Endothelial cell (in vitro differentiated cells): ENCODE results near the gene EP400. TPM values are rescaled to one million over a fixed set of nuclear protein-coding genes. Genes with fewer than 3 reads are reported as not detected.
"Not testable (repeated sequence)": the region's sequence is repeated elsewhere in the genome, so short reads cannot be mapped to it uniquely, and the experiment has no call there.

Source experiments
- DNase-seq: peaks from one replicate; pipeline ENCODE4 v3.0.0; 2021; ENCODE audit warnings: low spot score
- H3K27ac Mint-ChIP-seq: one replicate; pipeline ENCODE4 v1.8.0; 2021; ENCODE audit warnings: mixed read lengths, inconsistent platforms; ENCODE audit not compliant: unreplicated experiment
- H3K27me3 Mint-ChIP-seq: one replicate; pipeline ENCODE4 v1.8.0; 2021; ENCODE audit warnings: mild to moderate bottlenecking, moderate library complexity, mixed read lengths, inconsistent platforms; ENCODE audit not compliant: unreplicated experiment
- H3K36me3 Mint-ChIP-seq: one replicate; pipeline ENCODE4 v1.8.0; 2021; ENCODE audit warnings: mild to moderate bottlenecking, low read depth, mixed read lengths, inconsistent platforms; ENCODE audit not compliant: unreplicated experiment
- H3K4me1 Mint-ChIP-seq: one replicate; pipeline ENCODE4 v1.8.0; 2021; ENCODE audit warnings: mild to moderate bottlenecking, mixed read lengths, inconsistent platforms; ENCODE audit not compliant: unreplicated experiment
- H3K4me3 Mint-ChIP-seq: one replicate; pipeline ENCODE4 v1.8.0; 2021; ENCODE audit warnings: mild to moderate bottlenecking, mixed read lengths, inconsistent platforms; ENCODE audit not compliant: unreplicated experiment
- H3K9me3 Mint-ChIP-seq: one replicate; pipeline ENCODE4 v1.8.0; 2021; ENCODE audit warnings: mixed read lengths, inconsistent platforms; ENCODE audit not compliant: unreplicated experiment
- total RNA-seq: library from RNA; stranded (reverse); fragmentation: NEBNext Ultra II Directional; extraction: Animal tissue kit (Norgen Biotek cat#: 25700); gene quantifications from one replicate; pipeline ENCODE4 v1.2.1, GENCODE V29; 2021; ENCODE audit not compliant: unreplicated experiment
- TF ChIP-seq, protein P1 (sequence below): fragments of 200-600 bp; sonication (generic); IDR thresholded peaks from one replicate; pipeline ENCODE4 v1.5.0; 2021; ENCODE audit warnings: antibody characterized with exemption; ENCODE audit not compliant: unreplicated experiment

The EP400 gene
- total RNA-seq, 1 donor from 2014 or later = 66.2 TPM

DNA sequence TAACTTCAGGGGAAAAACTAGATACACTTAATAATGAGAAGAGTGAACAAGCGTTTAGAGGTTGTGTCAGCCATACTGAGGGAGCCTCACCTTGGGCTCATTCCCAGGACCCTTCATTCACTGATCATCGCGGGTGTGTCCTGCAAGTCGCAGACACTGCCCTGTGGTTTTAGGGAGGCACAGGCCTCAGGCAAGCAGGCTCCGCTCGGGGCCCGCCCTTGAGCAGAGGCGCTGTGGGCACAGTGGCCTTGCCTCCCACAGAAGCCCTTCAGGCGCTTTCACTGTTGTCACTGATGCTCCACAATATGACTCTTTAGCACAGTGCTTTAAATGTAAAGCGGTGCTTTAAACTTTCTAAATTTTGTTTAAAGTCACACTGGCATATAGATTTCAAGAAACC is 127.0 kb downstream of the EP400 start:
- H3K9me3 Mint-ChIP-seq = peaks cover 5% of the 10 kb centered on the region
- no peak overlapping the region for H3K4me3 Mint-ChIP-seq
- H3K27ac Mint-ChIP-seq = no peak overlapping the region
- TF ChIP-seq, protein P1, sequence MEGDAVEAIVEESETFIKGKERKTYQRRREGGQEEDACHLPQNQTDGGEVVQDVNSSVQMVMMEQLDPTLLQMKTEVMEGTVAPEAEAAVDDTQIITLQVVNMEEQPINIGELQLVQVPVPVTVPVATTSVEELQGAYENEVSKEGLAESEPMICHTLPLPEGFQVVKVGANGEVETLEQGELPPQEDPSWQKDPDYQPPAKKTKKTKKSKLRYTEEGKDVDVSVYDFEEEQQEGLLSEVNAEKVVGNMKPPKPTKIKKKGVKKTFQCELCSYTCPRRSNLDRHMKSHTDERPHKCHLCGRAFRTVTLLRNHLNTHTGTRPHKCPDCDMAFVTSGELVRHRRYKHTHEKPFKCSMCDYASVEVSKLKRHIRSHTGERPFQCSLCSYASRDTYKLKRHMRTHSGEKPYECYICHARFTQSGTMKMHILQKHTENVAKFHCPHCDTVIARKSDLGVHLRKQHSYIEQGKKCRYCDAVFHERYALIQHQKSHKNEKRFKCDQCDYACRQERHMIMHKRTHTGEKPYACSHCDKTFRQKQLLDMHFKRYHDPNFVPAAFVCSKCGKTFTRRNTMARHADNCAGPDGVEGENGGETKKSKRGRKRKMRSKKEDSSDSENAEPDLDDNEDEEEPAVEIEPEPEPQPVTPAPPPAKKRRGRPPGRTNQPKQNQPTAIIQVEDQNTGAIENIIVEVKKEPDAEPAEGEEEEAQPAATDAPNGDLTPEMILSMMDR = no peak
- H3K27me3 Mint-ChIP-seq = peaks cover 1% of the 10 kb centered on the region
- peaks cover 7% of the 10 kb centered on the region for H3K4me1 Mint-ChIP-seq
- DNase-seq = no peak
- H3K36me3 Mint-ChIP-seq = peaks cover 45% of the 10 kb centered on the region

DNA sequence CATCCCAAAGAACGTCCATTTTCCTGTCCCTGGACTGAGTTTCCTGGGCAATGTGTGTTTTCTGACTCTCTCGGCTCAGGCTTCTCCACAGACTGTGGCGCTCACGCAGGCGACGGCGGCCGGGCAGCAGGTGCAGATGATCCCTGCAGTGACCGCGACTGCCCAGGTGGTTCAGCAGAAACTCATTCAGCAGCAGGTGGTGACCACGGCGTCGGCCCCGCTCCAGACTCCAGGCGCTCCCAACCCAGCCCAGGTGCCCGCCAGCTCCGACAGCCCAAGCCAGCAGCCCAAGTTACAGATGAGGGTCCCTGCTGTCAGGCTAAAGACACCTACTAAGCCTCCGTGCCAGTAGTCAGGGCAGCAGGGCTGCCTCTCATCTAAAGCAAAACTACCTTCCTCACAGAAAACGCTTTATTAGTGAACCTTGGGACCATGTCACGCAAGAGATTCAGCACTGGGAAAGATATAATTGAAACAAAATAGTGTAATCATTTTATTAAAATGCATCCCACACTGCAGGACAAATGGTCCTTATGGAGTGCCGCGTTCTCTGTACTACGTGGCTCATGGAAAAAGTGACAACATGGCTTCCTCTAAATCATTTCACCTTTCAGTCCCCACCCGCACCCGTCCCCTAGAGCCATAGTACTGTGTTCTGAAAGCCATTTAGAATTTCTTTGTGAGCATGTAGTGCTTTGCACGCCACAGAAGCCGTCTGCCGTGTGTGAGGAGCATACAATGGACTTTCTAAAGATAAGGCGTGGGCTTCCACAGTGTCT is 127.8 kb downstream of the EP400 start:
- Mint-ChIP-seq H3K36me3 (peaks cover 40% of the 10 kb centered on the region), H3K27me3 (no peaks in the 10 kb centered on the region), H3K27ac (no peak overlapping the region)

DNA sequence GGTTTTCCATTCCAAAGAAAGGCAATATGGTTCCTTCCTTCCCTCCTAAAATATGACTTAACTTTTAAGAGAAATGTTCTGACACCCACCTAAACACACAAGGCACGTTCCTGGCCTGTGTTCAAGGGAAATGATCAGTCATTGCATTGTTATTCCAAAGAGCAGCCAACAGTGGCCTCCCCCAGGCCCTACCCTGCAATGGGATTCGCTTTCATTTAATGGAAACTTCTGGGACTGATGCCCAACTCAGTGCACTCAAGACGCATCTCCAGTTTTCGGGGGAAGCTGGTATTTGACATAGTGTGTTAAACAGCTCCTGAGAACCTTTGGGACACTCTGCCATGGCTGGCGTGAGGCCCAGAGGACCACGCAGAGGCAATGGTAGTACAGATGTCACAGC is 128.4 kb downstream of the EP400 start:
- TF ChIP-seq, protein P1 = no peak
- Mint-ChIP-seq H3K27ac (no peak overlapping the region), H3K27me3 (no peaks in the 10 kb centered on the region), H3K36me3 (peaks cover 38% of the 10 kb centered on the region), H3K9me3 (peaks cover 5% of the 10 kb centered on the region), H3K4me3 (no peak overlapping the region), H3K4me1 (peaks cover 5% of the 10 kb centered on the region)
- no peak for DNase-seq

More for the DNA sequence above, 127.8 kb downstream of the EP400 start:
- TF ChIP-seq, protein P1 = no peak
- H3K9me3 Mint-ChIP-seq = peaks cover 5% of the 10 kb centered on the region
- no peak overlapping the region for H3K4me3 Mint-ChIP-seq
- H3K4me1 Mint-ChIP-seq = peaks cover 5% of the 10 kb centered on the region
- no peak for DNase-seq

DNA sequence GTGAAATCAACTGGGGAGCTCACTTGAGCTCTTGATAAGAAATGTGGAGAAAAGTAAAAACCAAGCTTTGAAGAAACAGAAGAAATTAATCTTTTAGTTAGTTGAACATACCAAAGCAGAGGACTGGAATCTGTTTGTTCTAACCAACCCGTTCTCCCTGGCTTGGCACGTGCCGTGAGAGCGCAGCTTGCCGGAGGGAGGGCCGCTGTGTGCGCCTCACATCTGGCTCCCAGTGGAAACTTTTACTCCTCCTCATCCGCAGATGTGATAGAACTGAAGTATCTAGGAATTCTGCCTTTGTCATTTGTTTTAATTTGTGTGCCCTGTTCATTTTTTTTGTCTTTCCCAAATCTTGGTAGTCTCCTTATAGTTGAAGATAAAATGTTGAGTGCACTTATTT is 129.5 kb downstream of the EP400 start:
- peaks cover 3% of the 10 kb centered on the region for H3K9me3 Mint-ChIP-seq
- peaks cover 5% of the 10 kb centered on the region for H3K27me3 Mint-ChIP-seq
- H3K4me1 Mint-ChIP-seq = peaks cover 9% of the 10 kb centered on the region
- DNase-seq = no peak
- no peak overlapping the region for H3K27ac Mint-ChIP-seq
- peaks cover 34% of the 10 kb centered on the region for H3K36me3 Mint-ChIP-seq
- TF ChIP-seq, protein P1 = no peak
- no peak overlapping the region for H3K4me3 Mint-ChIP-seq

DNA sequence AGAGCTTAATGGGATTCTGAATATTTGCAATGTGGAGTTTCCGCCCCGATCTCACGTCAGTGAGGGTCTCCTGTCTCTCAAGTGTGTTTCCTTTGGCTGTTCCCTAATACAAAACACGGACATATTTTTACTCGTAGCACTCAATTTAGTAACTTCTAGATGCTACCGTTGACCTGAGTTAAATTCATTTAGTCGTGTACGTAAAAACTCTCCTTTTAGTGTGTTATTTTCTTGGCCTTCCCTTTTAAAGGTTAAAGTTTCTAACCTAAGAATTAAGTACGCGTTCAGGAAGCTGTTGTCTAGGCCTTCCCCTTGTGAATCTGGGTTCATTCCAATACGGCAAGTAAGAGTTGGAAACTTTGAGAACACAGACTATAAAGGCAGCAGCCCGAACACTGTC is 130.0 kb downstream of the EP400 start:
- Mint-ChIP-seq H3K27me3 (peaks cover 5% of the 10 kb centered on the region), H3K27ac (no peak overlapping the region), H3K36me3 (peaks cover 29% of the 10 kb centered on the region), H3K4me3 (no peak overlapping the region), H3K4me1 (peaks cover 5% of the 10 kb centered on the region), H3K9me3 (no peaks in the 10 kb centered on the region)
- TF ChIP-seq, protein P1 = no peak
- DNase-seq = no peak

DNA sequence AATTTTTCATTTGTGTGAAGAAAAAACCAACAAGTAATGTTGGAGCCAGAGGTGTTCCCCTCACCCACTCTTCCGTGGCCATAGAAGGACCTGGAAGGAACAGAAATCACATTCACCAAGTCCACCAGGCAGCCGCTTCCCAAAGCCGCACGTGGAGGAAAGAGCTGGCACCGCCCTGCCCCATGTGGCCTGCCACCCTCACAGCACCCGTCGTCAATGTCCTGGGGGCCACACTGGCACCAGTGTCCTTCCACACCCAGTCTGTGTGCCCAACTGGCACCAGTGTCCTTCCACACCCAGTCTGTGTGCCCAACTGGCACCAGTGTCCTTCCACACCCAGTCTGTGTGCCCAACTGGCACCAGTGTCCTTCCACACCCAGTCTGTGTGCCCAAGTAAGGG is 130.8 kb downstream of the EP400 start:
- not testable (repeated sequence) for H3K9me3 Mint-ChIP-seq, DNase-seq, H3K27me3 Mint-ChIP-seq, H3K27ac Mint-ChIP-seq, H3K4me3 Mint-ChIP-seq
- peaks cover 27% of the 10 kb centered on the region for H3K36me3 Mint-ChIP-seq
- peaks cover 12% of the 10 kb centered on the region for H3K4me1 Mint-ChIP-seq
